K562 (cell line): ENCODE data around the gene RAP1GAP2. TPM values are rescaled to one million over a fixed set of nuclear protein-coding genes. Genes with fewer than 3 reads are reported as not detected.
A peak's percentile ranks its signal among the peaks of the same experiment; 100 is the strongest.

Source experiments
- ATAC-seq: fragments of 200-7000 bp; cut with Tn5 transposase; 3 replicates; pipeline ENCODE4 v1.9.1; 2020; ENCODE audit warnings: moderate library complexity
- BruUV-seq: library from RNA; stranded (reverse); fragments of 400-500 nt; replicated peaks from 2 replicates; lab custom pipeline; 2021; lab: Mats Ljungman, UMichigan
- CTCF ChIA-PET: fragments of 300-600 bp; formaldehyde crosslinking; extraction: SDS; loops from one replicate; lab custom pipeline; 2021; ENCODE audit warnings: low intra/inter-chr PET ratio; lab: Yijun Ruan, JAX
- POLR2A ChIA-PET: fragments of 300-600, 350-650 bp; sonication (Branson Sonifier 250); formaldehyde crosslinking; extraction: SDS; loops from one replicate; lab custom pipeline; 2021; ENCODE audit warnings: antibody characterized with exemption, inconsistent platforms; lab: Yijun Ruan, JAX
- DNase-seq, 4 experiments: peaks; one replicate each; pipeline versions ENCODE4 v3.0.0 to v3.0.0-alpha.2; 2011 to 2018; ENCODE audit warnings: low spot score in 3 of 4, mixed read lengths in 3 of 4; ENCODE audit errors: extremely low read depth in 1 of 4
- FAIRE-seq: peaks from 2 replicates; lab custom pipeline; 2011; peaks lifted over from hg19 to GRCh38; lab: Jason Lieb, UNC
- H2AFZ ChIP-seq: 2 replicates; pipeline ENCODE4 v1.6.0; 2011; ENCODE audit warnings: low read depth, low read length, control low read depth, inconsistent platforms
- H3K27ac ChIP-seq: fragments of 200-600 bp; 3 replicates; pipeline ENCODE4 v1.8.0; 2011; ENCODE audit warnings: low read depth, mild to moderate bottlenecking, control low read depth, inconsistent platforms, low read length, moderate library complexity, mixed read lengths; ENCODE audit errors: extremely low read depth
- H3K27me3 ChIP-seq, 2 experiments: fragments of 300-600 bp in 1 of 2; 2 replicates in 1 of 2; 3 replicates in 1 of 2; pipeline versions ENCODE4 v1.6.0 to v1.8.0; 2011; ENCODE audit warnings: inconsistent platforms in 2 of 2, low read length in 2 of 2, mild to moderate bottlenecking in 1 of 2, mixed read lengths in 1 of 2, moderate library complexity in 1 of 2; ENCODE audit not compliant: control insufficient read depth in 2 of 2, insufficient read depth in 2 of 2
- H3K36me3 ChIP-seq: fragments of 300-600 bp; 3 replicates; pipeline ENCODE4 v1.8.0; 2011; ENCODE audit warnings: mild to moderate bottlenecking, low read length, inconsistent platforms; ENCODE audit not compliant: control insufficient read depth, insufficient read depth
- H3K4me1 ChIP-seq, 2 experiments: fragments of 200-600 bp in 1 of 2; replicated peaks in 1 of 2; 2 replicates in 1 of 2; 3 replicates in 1 of 2; pipeline versions ENCODE4 v1.5.1 to v1.8.0; 2011; ENCODE audit warnings: inconsistent platforms in 2 of 2, low read length in 2 of 2, mild to moderate bottlenecking in 1 of 2, mixed read lengths in 1 of 2, moderate library complexity in 1 of 2; ENCODE audit not compliant: control insufficient read depth in 2 of 2, insufficient read depth in 2 of 2
- H3K4me2 ChIP-seq: 2 replicates; pipeline ENCODE4 v1.6.1; 2011; ENCODE audit warnings: low read length, control low read depth, inconsistent platforms, mixed read lengths; ENCODE audit not compliant: insufficient read depth
- H3K4me3 ChIP-seq: fragments of 200-600 bp; sonication (generic), shearing (Covaris generic); 2 replicates; pipeline ENCODE4 v1.5.1; 2016; ENCODE audit warnings: control low read depth, inconsistent platforms
- H3K79me2 ChIP-seq: fragments of 200-600 bp; 3 replicates; pipeline ENCODE4 v1.8.0; 2011; ENCODE audit warnings: low read length, inconsistent platforms; ENCODE audit not compliant: control insufficient read depth, insufficient read depth
- H3K9ac ChIP-seq, 2 experiments: 2 replicates each; pipeline versions ENCODE4 v1.6.0 to v1.6.1; 2011; ENCODE audit warnings: low read depth in 2 of 2, low read length in 2 of 2, control low read depth in 1 of 2, inconsistent platforms in 1 of 2, mild to moderate bottlenecking in 1 of 2, mixed read lengths in 1 of 2; ENCODE audit not compliant: insufficient read depth in 1 of 2
- H3K9me1 ChIP-seq: one replicate; pipeline ENCODE4 v1.6.0; 2011; ENCODE audit warnings: inconsistent platforms, mild to moderate bottlenecking, low read length, moderate library complexity; ENCODE audit not compliant: control insufficient read depth, insufficient read depth
- H3K9me3 ChIP-seq: replicated peaks from 2 replicates; pipeline ENCODE4 v1.5.1; 2011; ENCODE audit warnings: low read depth, low read length, inconsistent platforms; ENCODE audit not compliant: control insufficient read depth, insufficient read depth
- H4K20me1 ChIP-seq: replicated peaks from 2 replicates; pipeline ENCODE4 v1.6.1; 2011; ENCODE audit warnings: low read length, inconsistent platforms, mixed read lengths; ENCODE audit not compliant: control insufficient read depth, insufficient read depth
- ELF1 ChIP-seq: fragments of 200-800 bp; sonication (Bioruptor generic); IDR thresholded peaks from 2 replicates; pipeline ENCODE4 v1.6.1; 2016; ENCODE audit warnings: missing genetic modification characterization, missing compliant biosample characterization
- HDAC2 ChIP-seq: fragments of 450-650 bp; IDR thresholded peaks from 2 replicates; pipeline ENCODE4 v1.6.1; 2016; ENCODE audit warnings: mild to moderate bottlenecking
- HNRNPL ChIP-seq: fragments of 200-400 bp; formaldehyde crosslinking; IDR thresholded peaks from 2 replicates; pipeline ENCODE4 v1.6.1; 2017; ENCODE audit warnings: low read depth, mild to moderate bottlenecking, low read length
- JUN ChIP-seq, 2 experiments: sonication (generic) in 1 of 2; formaldehyde crosslinking in 1 of 2; IDR thresholded peaks; 2 replicates each; pipeline versions ENCODE4 v1.6.1 to v1.8.0; 2012 to 2022; ENCODE audit warnings: borderline replicate concordance in 2 of 2, mild to moderate bottlenecking in 2 of 2, improper control_type of control experiment in 1 of 2, low read depth in 1 of 2, low read length in 1 of 2, missing genetic modification reagents in 1 of 2
- KLF13 ChIP-seq: fragments of 450-650 bp; IDR thresholded peaks from 2 replicates; pipeline ENCODE4 v1.6.1; 2016; ENCODE audit warnings: missing genetic modification characterization, low read depth, mild to moderate bottlenecking, missing compliant biosample characterization, moderate library complexity, borderline replicate concordance
- MECOM ChIP-seq: fragments of 250-450 bp; sonication (Bioruptor Pico); IDR thresholded peaks from 2 replicates; pipeline ENCODE4 v1.8.0; 2022; ENCODE audit warnings: inconsistent platforms
- RBM22 ChIP-seq: fragments of 200-400 bp; formaldehyde crosslinking; IDR thresholded peaks from 2 replicates; pipeline ENCODE4 v1.6.1; 2018; ENCODE audit warnings: low read length, low read depth; ENCODE audit not compliant: poor library complexity, severe bottlenecking
- ZFP30 ChIP-seq: fragments of 250-450 bp; sonication (Bioruptor Pico); IDR thresholded peaks from 2 replicates; pipeline ENCODE4 v1.8.0; 2022; ENCODE audit warnings: moderate library complexity, mild to moderate bottlenecking, inconsistent platforms, borderline replicate concordance
- ZFX ChIP-seq: sonication (generic); formaldehyde crosslinking; IDR thresholded peaks from 2 replicates; pipeline ENCODE4 v1.8.0; 2022; ENCODE audit warnings: mild to moderate bottlenecking, missing genetic modification reagents, moderate library complexity
- ZKSCAN8 ChIP-seq: fragments of 200-800 bp; sonication (Bioruptor generic); IDR thresholded peaks from 2 replicates; pipeline ENCODE4 v1.6.1; 2016; ENCODE audit warnings: missing genetic modification characterization, missing compliant biosample characterization
- ZNF121 ChIP-seq: sonication (generic); formaldehyde crosslinking; conservative IDR thresholded peaks from 2 replicates; pipeline ENCODE4 v1.8.0; 2022; ENCODE audit warnings: missing genetic modification reagents
- ZNF175 ChIP-seq: fragments of 200-800 bp; sonication (Bioruptor generic); IDR thresholded peaks from 2 replicates; pipeline ENCODE4 v1.6.1; 2016; ENCODE audit warnings: low read depth, mild to moderate bottlenecking, missing genetic modification characterization, missing compliant biosample characterization
- ZNF511 ChIP-seq: sonication (generic); formaldehyde crosslinking; IDR thresholded peaks from 2 replicates; pipeline ENCODE4 v1.8.0; 2022; ENCODE audit warnings: mild to moderate bottlenecking, missing genetic modification reagents
- ZNF551 ChIP-seq: fragments of 250-450 bp; sonication (Bioruptor Pico); IDR thresholded peaks from 2 replicates; pipeline ENCODE4 v1.5.0; 2021; ENCODE audit warnings: mild to moderate bottlenecking, moderate library complexity
- WGBS: fragments of 100-300 bp; shearing (Covaris generic); methylation state at CpG from one replicate; pipeline ENCODE4 v1.1.6; 2016; ENCODE audit warnings: low coverage, mixed read lengths; ENCODE audit not compliant: insufficient coverage; ENCODE audit errors: missing lambda C conversion rate; 5-methylcytosine and 5-hydroxymethylcytosine counted together
- in situ Hi-C: fragments of 300-500 bp; cut with MboI; formaldehyde crosslinking; loops from 4 replicates; pipeline ENCODE4 v1.15.0; 2018; ENCODE audit warnings: inconsistent platforms, mixed read lengths
- intact Hi-C: fragments of 100-400 bp; cut with micrococcal nuclease; formaldehyde crosslinking; loops from 2 replicates; pipeline ENCODE4 v1.14.2; 2022
- polyA plus RNA-seq, 8 experiments: library from polyadenylated mRNA; depleted of rRNA in 4 of 8; stranded (reverse) in 5 of 8; unstranded in 3 of 8; fragments of >200 nt; fragmentation: Nextera tagmentation in 2 of 8; fragmentation: Illumina TruSeq in 1 of 8; extraction: Ambion mirVana in 2 of 8; extraction: Trizol in 1 of 8; gene quantifications; 2 replicates each; pipeline versions ENCODE4 v1.2.1 to v1.2.3, GENCODE V29; 2011 to 2014; ENCODE audit warnings: inconsistent platforms in 1 of 8, missing spikeins in 1 of 8
- total RNA-seq, 7 experiments: library from RNA; depleted of rRNA in 6 of 7; stranded (reverse); fragments of >200 nt in 6 of 7; fragmentation: Illumina TruSeq in 2 of 7; extraction: Trizol in 2 of 7; gene quantifications; 2 replicates each; pipeline versions ENCODE4 v1.2.1 to v1.2.3, GENCODE V29; 2011 to 2021; ENCODE audit warnings: low replicate concordance in 1 of 7

RAP1GAP2 gene
- total and polyA plus RNA-seq, 9 of the 15 experiments (the other 6 are each of a cell fraction or from before 2014, with no cell fraction given), result 0.01 to 1.3 (median 0.42) TPM; not detected in 1

- no peak overlapping the region for H3K27ac ChIP-seq
- ChIA-PET POLR2A (interaction anchor here (0.7 kb wide), 1 partner anchor 41 kb away, joined by 3 read pairs; no protein-coding TSS in a partner anchor), CTCF (no interaction called here)
- H3K9ac ChIP-seq, result no peak overlapping the region
- DNase-seq, result no peak
- no peak overlapping the region for H3K4me2 ChIP-seq
- H2AFZ ChIP-seq, result no peak overlapping the region
- WGBS, result 0% methylated on average over 6 of the region's 7 CpGs
- H3K4me1 ChIP-seq, result no peaks in the 10 kb centered on the region
- no TSS peak for BruUV-seq
- no peaks in the 10 kb centered on the region for H3K9me3 ChIP-seq
- intact Hi-C loops, result no loop called here
- peaks cover 3 to 27% of the 10 kb centered on the region in 2 experiments; a peak in 3 of 5 replicates for H3K27me3 ChIP-seq
- in situ Hi-C loops, result no loop called here
- H3K79me2 ChIP-seq, result no peaks in the 10 kb centered on the region
- FAIRE-seq, result no peak
- no peaks in the 10 kb centered on the region for H4K20me1 ChIP-seq
- no peak for ATAC-seq
- no peaks in the 10 kb centered on the region for H3K36me3 ChIP-seq
- TF ChIP-seq HDAC2, result no peak
- TF ChIP-seq ZFP30 (CRISPR knock-in tag), result no peak
- peak; percentile 91 for TF ChIP-seq ZKSCAN8 (CRISPR knock-in tag)
- H3K4me3 ChIP-seq, result no peak overlapping the region
- H3K9me1 ChIP-seq, result no peaks in the 10 kb centered on the region
Measured at GRCh38 chr17:2949469-2950044, 153.3 kb downstream of the RAP1GAP2 start.

GRCh38 chr17:2950846-2951245 is 154.6 kb downstream of the RAP1GAP2 start:
- no peak for FAIRE-seq
- WGBS, result 0% methylated on average over 5 of the region's 10 CpGs
- no peak overlapping the region for H3K9ac ChIP-seq

More at GRCh38 chr17:2950846-2951245, 154.6 kb downstream of the RAP1GAP2 start:
- ChIA-PET POLR2A (interaction anchor here (0.6 to 1.0 kb wide), 3 partner anchors 13 to 1568 kb away, joined by 3 to 4 read pairs (median 3); no protein-coding TSS in a partner anchor), CTCF (no interaction called here)
- no peak overlapping the region for H3K27ac ChIP-seq
- H3K79me2 ChIP-seq, result no peaks in the 10 kb centered on the region
- no peaks in the 10 kb centered on the region for H3K4me1 ChIP-seq
- no peaks in the 10 kb centered on the region for H3K36me3 ChIP-seq
- H3K27me3 ChIP-seq, result peaks cover 4 to 27% of the 10 kb centered on the region in 2 experiments; a peak in 3 of 5 replicates
- intact Hi-C loops, result no loop called here
- no peaks in the 10 kb centered on the region for H3K9me3 ChIP-seq
- ATAC-seq (no peak), DNase-seq (no peak)
- H2AFZ ChIP-seq, result no peak overlapping the region
- H3K4me3 ChIP-seq, result no peak overlapping the region
- H3K9me1 ChIP-seq, result no peaks in the 10 kb centered on the region
- H3K4me2 ChIP-seq, result no peak overlapping the region
- H4K20me1 ChIP-seq, result no peaks in the 10 kb centered on the region
- in situ Hi-C loops, result no loop called here
- BruUV-seq, result no TSS peak
- TF ChIP-seq MECOM (CRISPR knock-in tag), result no peak
- no peak for TF ChIP-seq KLF13 (tag)
- TF ChIP-seq ZNF511 (CRISPR knock-in tag), result no peak
- no peak for TF ChIP-seq ZNF121 (CRISPR knock-in tag)
- TF ChIP-seq ZFX, result no peak
- no peak for TF ChIP-seq RBM22
- TF ChIP-seq JUN (IDR thresholded peaks at IDR 0.05; ENCODE audit: borderline replicate concordance, low read depth, low read length), result no peak
- no peak for TF ChIP-seq JUN (CRISPR knock-in tag; IDR thresholded peaks at IDR 0.05; ENCODE audit: borderline replicate concordance)
- no peak for TF ChIP-seq ZNF551 (CRISPR knock-in tag)
- no peak for TF ChIP-seq HNRNPL
- no peak for TF ChIP-seq ELF1 (tag)
- no peak for TF ChIP-seq ZNF175 (CRISPR knock-in tag)
